ENCODE data around the gene FAM83E. TPM values are rescaled to one million over a fixed set of nuclear protein-coding genes. Genes with fewer than 3 reads are reported as not detected.
A peak's percentile ranks its signal among the peaks of the same experiment; 100 is the strongest.

FAM83E gene
- under 1 TPM in 1 of 4 donors, not detected in 3; 0.15 TPM for total RNA-seq

DNA sequence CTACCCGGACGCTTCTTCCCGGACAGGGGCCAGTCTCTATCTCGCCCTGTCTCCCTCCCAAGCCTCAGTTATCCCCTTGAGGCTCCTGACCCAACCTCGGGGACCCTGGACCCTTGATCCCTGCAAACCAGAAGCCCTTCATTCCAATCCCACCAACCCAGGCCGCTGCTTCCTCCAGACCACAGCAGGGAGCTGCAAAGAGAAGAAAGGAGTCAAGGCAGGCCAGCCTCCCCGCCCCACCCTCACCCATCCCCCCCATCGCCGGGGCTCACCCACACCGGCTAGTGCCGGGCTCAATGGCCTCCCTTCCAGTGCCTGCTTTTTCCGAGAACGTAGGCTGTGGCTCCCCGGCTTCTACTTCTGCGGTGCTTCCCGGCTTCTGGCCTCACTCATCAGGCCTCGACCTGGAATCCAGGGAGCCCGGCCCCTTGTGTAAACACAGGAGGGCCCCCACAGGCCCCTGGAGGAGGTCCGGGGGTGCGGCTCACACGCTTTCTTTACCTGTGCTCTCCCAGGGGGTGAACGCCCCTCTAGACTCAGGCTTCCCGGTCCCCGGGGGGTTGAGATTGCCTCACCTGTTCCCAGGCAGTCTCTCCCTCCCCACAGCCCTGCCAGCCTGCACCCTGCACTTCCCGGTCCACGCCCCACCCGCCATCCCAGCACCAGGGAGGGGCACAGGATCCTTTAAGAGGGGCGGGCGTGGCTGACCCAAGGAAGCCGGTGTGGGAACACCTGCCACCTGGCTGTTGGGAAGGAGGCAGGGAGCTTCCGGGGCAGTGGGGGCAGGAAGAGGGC lies at the start of gene FAM83E:
Gene FAM83E (minus strand): TSS at position 641 of the 795 bp plus-strand sequence. CDS start 1,704 bp downstream, outside the sequence.
- intact Hi-C loops (cut with DNase I; ENCODE audit: low total_unique reads): no loop called here

DNA sequence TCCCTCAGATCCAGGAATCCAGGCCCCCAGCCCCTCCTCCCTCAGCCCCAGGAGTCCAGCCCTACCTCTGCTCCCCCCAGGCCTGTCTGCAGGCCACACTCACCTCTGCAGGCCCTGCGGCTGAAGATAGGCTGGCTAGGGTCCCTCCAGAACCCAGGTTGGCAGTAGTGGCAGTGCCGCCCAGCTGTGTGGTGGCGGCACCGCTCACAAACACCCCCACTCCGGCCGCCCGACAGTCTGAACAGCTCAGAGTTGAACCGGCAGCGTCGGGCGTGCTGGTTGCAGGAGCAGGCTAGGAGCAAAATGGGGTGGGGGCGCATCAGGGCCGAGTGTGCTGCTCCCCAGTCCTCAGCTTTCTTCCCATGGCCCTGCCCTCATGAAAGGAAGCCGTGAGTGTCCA lies 49.6 kb upstream of the FAM83E start:
- Histone ChIP-seq H3K9me3 (no peaks in the 10 kb centered on the region), H3K27ac (no peak overlapping the region), H3K4me1 (no peaks in the 10 kb centered on the region), H3K27me3 (no peaks in the 10 kb centered on the region), H3K36me3 (no peaks in the 10 kb centered on the region), H3K4me3 (no peak overlapping the region)
- no peak for TF ChIP-seq POLR2A (IDR thresholded peaks at IDR 0.05)
- TF ChIP-seq, protein P1, sequence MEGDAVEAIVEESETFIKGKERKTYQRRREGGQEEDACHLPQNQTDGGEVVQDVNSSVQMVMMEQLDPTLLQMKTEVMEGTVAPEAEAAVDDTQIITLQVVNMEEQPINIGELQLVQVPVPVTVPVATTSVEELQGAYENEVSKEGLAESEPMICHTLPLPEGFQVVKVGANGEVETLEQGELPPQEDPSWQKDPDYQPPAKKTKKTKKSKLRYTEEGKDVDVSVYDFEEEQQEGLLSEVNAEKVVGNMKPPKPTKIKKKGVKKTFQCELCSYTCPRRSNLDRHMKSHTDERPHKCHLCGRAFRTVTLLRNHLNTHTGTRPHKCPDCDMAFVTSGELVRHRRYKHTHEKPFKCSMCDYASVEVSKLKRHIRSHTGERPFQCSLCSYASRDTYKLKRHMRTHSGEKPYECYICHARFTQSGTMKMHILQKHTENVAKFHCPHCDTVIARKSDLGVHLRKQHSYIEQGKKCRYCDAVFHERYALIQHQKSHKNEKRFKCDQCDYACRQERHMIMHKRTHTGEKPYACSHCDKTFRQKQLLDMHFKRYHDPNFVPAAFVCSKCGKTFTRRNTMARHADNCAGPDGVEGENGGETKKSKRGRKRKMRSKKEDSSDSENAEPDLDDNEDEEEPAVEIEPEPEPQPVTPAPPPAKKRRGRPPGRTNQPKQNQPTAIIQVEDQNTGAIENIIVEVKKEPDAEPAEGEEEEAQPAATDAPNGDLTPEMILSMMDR (IDR thresholded peaks at IDR 0.05 in 4 of 5, conservative IDR thresholded peaks at IDR 0.05 in 1 of 5): no peak
- no peak for DNase-seq
- intact Hi-C loops (cut with DNase I; ENCODE audit: low total_unique reads): no loop called here
- ATAC-seq: no peak
- in situ Hi-C loops (cut with MboI; ENCODE audit: low sequenced_read_pairs in 4 of 4): no loop called here

More for the DNA sequence above, at the start of gene FAM83E:
- Histone ChIP-seq H3K9me3 (no peaks in the 10 kb centered on the region), H3K27me3 (no peaks in the 10 kb centered on the region), H3K27ac (peak within 1 kb of the TSS; percentile 78 to 89 (median 84)), H3K36me3 (peaks cover 3 to 29% of the 10 kb centered on the region in 2 donors), H3K4me1 (peaks cover 28 to 47% of the 10 kb centered on the region in 2 donors), H3K4me3 (no peak within 1 kb of the TSS)
- in situ Hi-C loops (cut with MboI; ENCODE audit: low sequenced_read_pairs in 4 of 4): no loop called here
- DNase-seq: peak in 1 of 2 donors; percentile 53
- ATAC-seq: no peak
- no peak for TF ChIP-seq POLR2A (IDR thresholded peaks at IDR 0.05)
- TF ChIP-seq, protein P1 (IDR thresholded peaks at IDR 0.05 in 4 of 5, conservative IDR thresholded peaks at IDR 0.05 in 1 of 5): no peak

DNA sequence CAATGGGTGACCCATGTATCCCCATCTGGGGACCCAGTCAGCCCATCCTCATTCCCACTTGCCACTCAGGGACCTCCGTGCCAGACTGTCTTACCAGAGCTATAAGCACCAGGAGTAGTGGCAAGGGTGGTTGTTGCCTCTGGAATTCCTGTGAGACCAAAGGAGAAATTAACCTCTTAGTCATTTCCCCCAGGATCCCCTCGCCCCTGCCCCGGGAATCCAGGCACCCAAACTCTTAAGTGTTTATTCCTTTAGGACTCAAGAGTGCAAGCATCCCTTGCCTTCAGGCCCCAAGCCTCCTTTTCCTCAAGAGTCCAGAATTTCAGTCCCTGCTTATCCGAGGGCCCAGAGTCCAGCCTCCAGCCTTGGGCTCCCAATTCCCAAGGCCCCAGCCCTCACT lies 48.8 kb upstream of the FAM83E start:
- Histone ChIP-seq H3K27me3 (no peaks in the 10 kb centered on the region), H3K27ac (no peak overlapping the region), H3K36me3 (no peaks in the 10 kb centered on the region), H3K4me3 (no peak overlapping the region), H3K9me3 (no peaks in the 10 kb centered on the region), H3K4me1 (no peaks in the 10 kb centered on the region)
- intact Hi-C loops (cut with DNase I; ENCODE audit: low total_unique reads): no loop called here
- ATAC-seq (no peak), DNase-seq (no peak)
- in situ Hi-C loops (cut with MboI; ENCODE audit: low sequenced_read_pairs in 4 of 4): no loop called here
- no peak for TF ChIP-seq POLR2A (IDR thresholded peaks at IDR 0.05)
- TF ChIP-seq, protein P1 (IDR thresholded peaks at IDR 0.05 in 4 of 5, conservative IDR thresholded peaks at IDR 0.05 in 1 of 5): no peak

DNA sequence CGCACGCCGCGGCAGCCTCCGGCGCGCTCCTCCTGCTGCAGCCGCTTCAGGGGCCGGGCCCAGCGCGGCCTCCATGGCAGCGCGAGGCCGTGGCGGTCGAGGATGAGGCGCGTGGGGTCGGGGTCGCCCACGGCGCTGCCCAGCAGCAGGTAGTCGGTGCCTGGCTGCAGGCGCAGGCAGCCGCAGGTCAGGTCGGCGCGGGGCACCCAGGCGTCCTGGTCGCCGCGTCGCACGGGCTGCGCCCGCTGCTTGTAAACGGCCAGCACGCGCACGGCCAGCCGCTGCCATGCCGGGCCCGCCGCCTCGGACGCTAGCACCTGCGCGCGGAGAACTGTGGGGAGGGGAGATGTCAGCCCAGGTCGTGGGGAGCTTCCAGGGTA lies 46.8 kb upstream of the FAM83E start:
- Histone ChIP-seq H3K9me3 (no peaks in the 10 kb centered on the region), H3K4me1 (no peaks in the 10 kb centered on the region), H3K4me3 (no peak overlapping the region), H3K36me3 (no peaks in the 10 kb centered on the region), H3K27me3 (no peaks in the 10 kb centered on the region), H3K27ac (no peak overlapping the region)
- ATAC-seq: no peak
- intact Hi-C loops (cut with DNase I; ENCODE audit: low total_unique reads) (no loop called here), in situ Hi-C loops (cut with MboI; ENCODE audit: low sequenced_read_pairs in 4 of 4) (no loop called here)
- TF ChIP-seq, protein P1 (IDR thresholded peaks at IDR 0.05 in 4 of 5, conservative IDR thresholded peaks at IDR 0.05 in 1 of 5): no peak
- TF ChIP-seq POLR2A (IDR thresholded peaks at IDR 0.05): no peak
- no peak for DNase-seq
